ENCODE measurements around the gene MCHR1. TPM values are rescaled to one million over a fixed set of nuclear protein-coding genes. Genes with fewer than 3 reads are reported as not detected.

The MCHR1 gene
- polyA plus RNA-seq, 1 of the 3 experiments (the other 2 are of a cell fraction), result 0.33 TPM

- Histone ChIP-seq H3K9me3 (no peaks in the 10 kb centered on the region), H3K27me3 (ENCODE audit: insufficient read depth) (no peaks in the 10 kb centered on the region), H3K4me1 (ENCODE audit: control insufficient read depth in 1 of 2, insufficient read depth in 2 of 2, low read depth in 1 of 2, low read length in 1 of 2) (peaks cover 21 to 23% of the 10 kb centered on the region in 2 experiments; a peak in 2 of 4 replicates), H3K36me3 (replicated peaks in 1 of 2; ENCODE audit: control insufficient read depth in 1 of 2, insufficient read depth in 2 of 2, low read length in 1 of 2) (no peaks in the 10 kb centered on the region), H3K4me3 (ENCODE audit: low read depth in 2 of 2, low read length in 1 of 2) (peak overlapping the region; percentile 58 to 70), H3F3A (replicated peaks; ENCODE audit: insufficient read depth) (peaks cover 9% of the 10 kb centered on the region), H2AFZ (ENCODE audit: low read depth) (peak overlapping the region; percentile 87), H3K27ac (ENCODE audit: low read depth in 2 of 2, low read length in 1 of 2) (peak overlapping the region; percentile 92 to 98), H3K9me2 (no peaks in the 10 kb centered on the region), H3K79me2 (ENCODE audit: insufficient read depth) (no peaks in the 10 kb centered on the region), H4K20me1 (ENCODE audit: insufficient read depth) (no peaks in the 10 kb centered on the region), H3K4me2 (peak overlapping the region; percentile 88), H3K9ac (peak overlapping the region; percentile 96)
- CTCF ChIA-PET, result interaction anchor here (0.6 to 5.3 kb wide), 3 partner anchors 108 to 267 kb away, joined by 3 to 25 read pairs (median 3); no protein-coding TSS in a partner anchor
- DNase-seq, result peak; percentile 84
- WGBS (ENCODE audit: low lambda C conversion rate), result 4% methylated on average over 11 of the region's 33 CpGs
- POLR2A ChIA-PET, result interaction anchor here (0.8 to 1.1 kb wide), 2 partner anchors 30 to 205 kb away, joined by 3 read pairs; partner anchors contain the start of genes ST13 and XPNPEP3
- TF ChIP-seq FOSL2 (IDR thresholded peaks at IDR 0.05; ENCODE audit: borderline replicate concordance, low read depth) (peak; percentile 46; the same call in 1 of the 2 replicates), NRF1 (IDR thresholded peaks at IDR 0.05; ENCODE audit: low read depth, low read length) (peak; percentile 62), CHD2 (IDR thresholded peaks at IDR 0.05; ENCODE audit: low read length, partially characterized antibody) (no peak), ELF1 (IDR thresholded peaks at IDR 0.05) (no peak), RFX5 (IDR thresholded peaks at IDR 0.05; ENCODE audit: low read length) (no peak), JUND (IDR thresholded peaks at IDR 0.05) (no peak; the same call in 1 of the 2 replicates), RXRA (IDR thresholded peaks at IDR 0.05; ENCODE audit: borderline replicate concordance, low read depth) (no peak), POLR2AphosphoS5 (IDR thresholded peaks at IDR 0.05; ENCODE audit: low read depth, low read length) (peak; percentile 79), FOXM1 (IDR thresholded peaks at IDR 0.05; ENCODE audit: low read depth) (no peak), GATA2 (CRISPR knock-in tag; IDR thresholded peaks at IDR 0.05) (no peak), GABPA (IDR thresholded peaks at IDR 0.05; ENCODE audit: low read depth) (no peak), EP300 (IDR thresholded peaks at IDR 0.05; ENCODE audit: borderline replicate concordance in 1 of 2, low read depth in 1 of 2, low read length in 1 of 2) (no peak), TCF12 (IDR thresholded peaks at IDR 0.05) (no peak), SIN3A (IDR thresholded peaks at IDR 0.05; ENCODE audit: borderline replicate concordance, low read depth, low read length) (0 out of 2 replicates have a peak, but pooled peaks have one; percentile 3), TAF1 (IDR thresholded peaks at IDR 0.05; ENCODE audit: borderline replicate concordance, low read depth, low read length) (peak; percentile 31; the same call in 1 of the 2 replicates), MXI1 (IDR thresholded peaks at IDR 0.05; ENCODE audit: low read depth, low read length) (peak; percentile 74), FOXJ3 (CRISPR knock-in tag; IDR thresholded peaks at IDR 0.05) (no peak), NFIC (IDR thresholded peaks at IDR 0.05; ENCODE audit: borderline replicate concordance) (no peak), MEF2A (IDR thresholded peaks at IDR 0.05; ENCODE audit: borderline replicate concordance, low read depth) (no peak), PBX3 (IDR thresholded peaks at IDR 0.05) (no peak), CTCF (IDR thresholded peaks at IDR 0.05) (no peak), YY1 (IDR thresholded peaks at IDR 0.05; ENCODE audit: low read depth) (0 out of 2 replicates have a peak, but pooled peaks have one; percentile 28), RCOR1 (IDR thresholded peaks at IDR 0.05; ENCODE audit: low read length) (no peak; the same call in 1 of the 2 replicates)
- TF ChIP-seq, protein P1, sequence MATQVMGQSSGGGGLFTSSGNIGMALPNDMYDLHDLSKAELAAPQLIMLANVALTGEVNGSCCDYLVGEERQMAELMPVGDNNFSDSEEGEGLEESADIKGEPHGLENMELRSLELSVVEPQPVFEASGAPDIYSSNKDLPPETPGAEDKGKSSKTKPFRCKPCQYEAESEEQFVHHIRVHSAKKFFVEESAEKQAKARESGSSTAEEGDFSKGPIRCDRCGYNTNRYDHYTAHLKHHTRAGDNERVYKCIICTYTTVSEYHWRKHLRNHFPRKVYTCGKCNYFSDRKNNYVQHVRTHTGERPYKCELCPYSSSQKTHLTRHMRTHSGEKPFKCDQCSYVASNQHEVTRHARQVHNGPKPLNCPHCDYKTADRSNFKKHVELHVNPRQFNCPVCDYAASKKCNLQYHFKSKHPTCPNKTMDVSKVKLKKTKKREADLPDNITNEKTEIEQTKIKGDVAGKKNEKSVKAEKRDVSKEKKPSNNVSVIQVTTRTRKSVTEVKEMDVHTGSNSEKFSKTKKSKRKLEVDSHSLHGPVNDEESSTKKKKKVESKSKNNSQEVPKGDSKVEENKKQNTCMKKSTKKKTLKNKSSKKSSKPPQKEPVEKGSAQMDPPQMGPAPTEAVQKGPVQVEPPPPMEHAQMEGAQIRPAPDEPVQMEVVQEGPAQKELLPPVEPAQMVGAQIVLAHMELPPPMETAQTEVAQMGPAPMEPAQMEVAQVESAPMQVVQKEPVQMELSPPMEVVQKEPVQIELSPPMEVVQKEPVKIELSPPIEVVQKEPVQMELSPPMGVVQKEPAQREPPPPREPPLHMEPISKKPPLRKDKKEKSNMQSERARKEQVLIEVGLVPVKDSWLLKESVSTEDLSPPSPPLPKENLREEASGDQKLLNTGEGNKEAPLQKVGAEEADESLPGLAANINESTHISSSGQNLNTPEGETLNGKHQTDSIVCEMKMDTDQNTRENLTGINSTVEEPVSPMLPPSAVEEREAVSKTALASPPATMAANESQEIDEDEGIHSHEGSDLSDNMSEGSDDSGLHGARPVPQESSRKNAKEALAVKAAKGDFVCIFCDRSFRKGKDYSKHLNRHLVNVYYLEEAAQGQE (IDR thresholded peaks at IDR 0.05; ENCODE audit: low read depth, low read length), result no peak
- TF ChIP-seq, protein P2, sequence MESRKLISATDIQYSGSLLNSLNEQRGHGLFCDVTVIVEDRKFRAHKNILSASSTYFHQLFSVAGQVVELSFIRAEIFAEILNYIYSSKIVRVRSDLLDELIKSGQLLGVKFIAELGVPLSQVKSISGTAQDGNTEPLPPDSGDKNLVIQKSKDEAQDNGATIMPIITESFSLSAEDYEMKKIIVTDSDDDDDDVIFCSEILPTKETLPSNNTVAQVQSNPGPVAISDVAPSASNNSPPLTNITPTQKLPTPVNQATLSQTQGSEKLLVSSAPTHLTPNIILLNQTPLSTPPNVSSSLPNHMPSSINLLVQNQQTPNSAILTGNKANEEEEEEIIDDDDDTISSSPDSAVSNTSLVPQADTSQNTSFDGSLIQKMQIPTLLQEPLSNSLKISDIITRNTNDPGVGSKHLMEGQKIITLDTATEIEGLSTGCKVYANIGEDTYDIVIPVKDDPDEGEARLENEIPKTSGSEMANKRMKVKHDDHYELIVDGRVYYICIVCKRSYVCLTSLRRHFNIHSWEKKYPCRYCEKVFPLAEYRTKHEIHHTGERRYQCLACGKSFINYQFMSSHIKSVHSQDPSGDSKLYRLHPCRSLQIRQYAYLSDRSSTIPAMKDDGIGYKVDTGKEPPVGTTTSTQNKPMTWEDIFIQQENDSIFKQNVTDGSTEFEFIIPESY (IDR thresholded peaks at IDR 0.05; ENCODE audit: borderline replicate concordance, low read depth), result no peak
Measured at GRCh38 chr22:40651563-40652501, 27.5 kb upstream of the MCHR1 start.

Data from SK-N-SH (cell line).